Measurements from ENCODE around the gene IGSF23. TPM values are rescaled to one million over a fixed set of nuclear protein-coding genes. Genes with fewer than 3 reads are reported as not detected.

The IGSF23 gene
- total RNA-seq, 1 donor from 2014 or later = not detected

GRCh38 chr19:44575116-44575700, 38.2 kb upstream of the IGSF23 start:
- no peaks in the 10 kb centered on the region for H3K27me3 Mint-ChIP-seq (ENCODE audit: low read depth)
- H3K27ac Mint-ChIP-seq = no peak overlapping the region
- TF ChIP-seq, protein P1, sequence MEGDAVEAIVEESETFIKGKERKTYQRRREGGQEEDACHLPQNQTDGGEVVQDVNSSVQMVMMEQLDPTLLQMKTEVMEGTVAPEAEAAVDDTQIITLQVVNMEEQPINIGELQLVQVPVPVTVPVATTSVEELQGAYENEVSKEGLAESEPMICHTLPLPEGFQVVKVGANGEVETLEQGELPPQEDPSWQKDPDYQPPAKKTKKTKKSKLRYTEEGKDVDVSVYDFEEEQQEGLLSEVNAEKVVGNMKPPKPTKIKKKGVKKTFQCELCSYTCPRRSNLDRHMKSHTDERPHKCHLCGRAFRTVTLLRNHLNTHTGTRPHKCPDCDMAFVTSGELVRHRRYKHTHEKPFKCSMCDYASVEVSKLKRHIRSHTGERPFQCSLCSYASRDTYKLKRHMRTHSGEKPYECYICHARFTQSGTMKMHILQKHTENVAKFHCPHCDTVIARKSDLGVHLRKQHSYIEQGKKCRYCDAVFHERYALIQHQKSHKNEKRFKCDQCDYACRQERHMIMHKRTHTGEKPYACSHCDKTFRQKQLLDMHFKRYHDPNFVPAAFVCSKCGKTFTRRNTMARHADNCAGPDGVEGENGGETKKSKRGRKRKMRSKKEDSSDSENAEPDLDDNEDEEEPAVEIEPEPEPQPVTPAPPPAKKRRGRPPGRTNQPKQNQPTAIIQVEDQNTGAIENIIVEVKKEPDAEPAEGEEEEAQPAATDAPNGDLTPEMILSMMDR (IDR thresholded peaks at IDR 0.05; ENCODE audit: unreplicated experiment) = no peak
- H3K36me3 Mint-ChIP-seq = no peaks in the 10 kb centered on the region
- no peaks in the 10 kb centered on the region for H3K9me3 Mint-ChIP-seq
- DNase-seq (ENCODE audit: low spot score in 2 of 2, unreplicated experiment in 2 of 2) = no peak
- H3K4me3 Mint-ChIP-seq = no peak overlapping the region
- H3K4me1 Mint-ChIP-seq = peaks cover 2% of the 10 kb centered on the region

DNA sequence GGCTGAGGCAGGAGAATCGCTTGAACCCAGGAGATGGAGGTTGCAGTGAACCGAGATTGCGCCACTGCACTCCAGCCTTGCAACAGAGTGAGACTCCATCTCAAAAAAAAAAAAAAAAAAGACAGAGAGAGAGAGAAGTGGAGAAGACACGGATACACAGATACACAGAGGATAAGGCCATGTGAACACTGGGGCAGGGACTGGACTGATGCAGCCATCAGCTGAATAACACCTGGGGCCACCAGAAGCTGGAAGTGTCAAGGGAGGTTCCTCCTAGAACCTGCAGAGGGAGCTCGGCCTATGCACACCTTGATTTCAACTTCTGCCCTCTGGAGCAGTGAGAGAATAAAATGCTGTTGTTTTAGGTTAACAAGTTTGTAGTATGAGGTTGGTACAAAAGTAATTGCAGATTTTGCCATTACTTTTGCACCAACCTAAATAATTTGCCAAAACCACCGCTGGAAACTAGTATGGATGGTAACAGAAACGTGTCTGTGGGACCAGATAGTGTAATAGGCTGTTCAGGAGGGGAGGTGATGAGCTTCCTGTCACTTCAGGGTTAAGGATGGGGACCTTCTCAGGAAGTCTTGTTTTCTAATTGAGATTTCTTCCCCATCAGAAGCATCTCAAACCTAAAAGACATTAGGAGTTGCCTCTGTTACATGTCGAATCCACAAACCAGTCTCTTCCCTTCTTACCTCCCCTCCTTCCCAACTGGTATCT, 36.4 kb upstream of the IGSF23 start:
- no peaks in the 10 kb centered on the region for H3K36me3 Mint-ChIP-seq
- H3K9me3 Mint-ChIP-seq = no peaks in the 10 kb centered on the region
- no peak overlapping the region for H3K27ac Mint-ChIP-seq
- no peak overlapping the region for H3K4me3 Mint-ChIP-seq
- peaks cover 3% of the 10 kb centered on the region for H3K27me3 Mint-ChIP-seq (ENCODE audit: low read depth)
- TF ChIP-seq, protein P1 (IDR thresholded peaks at IDR 0.05; ENCODE audit: unreplicated experiment) = no peak
- H3K4me1 Mint-ChIP-seq = peaks cover 2% of the 10 kb centered on the region
- no peak for DNase-seq (ENCODE audit: low spot score in 2 of 2, unreplicated experiment in 2 of 2)

DNA sequence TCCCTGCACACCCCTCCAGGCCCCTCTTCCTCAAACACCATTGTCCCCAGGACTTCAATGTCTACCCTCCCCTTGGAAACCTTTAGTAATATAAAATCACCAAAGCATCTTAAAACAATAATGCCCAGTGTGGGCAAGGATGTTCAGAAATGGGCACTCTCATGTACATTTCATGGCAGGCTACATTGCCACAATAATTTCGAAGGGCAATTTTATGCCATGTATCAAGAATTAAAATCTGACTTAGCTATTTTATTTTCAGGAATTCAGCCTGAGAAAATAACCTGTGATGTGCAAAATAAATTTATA, 35.8 kb upstream of the IGSF23 start:
- Mint-ChIP-seq H3K9me3 (no peaks in the 10 kb centered on the region), H3K4me3 (no peak overlapping the region), H3K27ac (no peak overlapping the region), H3K27me3 (ENCODE audit: low read depth) (peaks cover 3% of the 10 kb centered on the region), H3K4me1 (peaks cover 2% of the 10 kb centered on the region), H3K36me3 (no peaks in the 10 kb centered on the region)
- no peak for DNase-seq (ENCODE audit: low spot score in 2 of 2, unreplicated experiment in 2 of 2)
- TF ChIP-seq, protein P1 (IDR thresholded peaks at IDR 0.05; ENCODE audit: unreplicated experiment) = no peak

DNA sequence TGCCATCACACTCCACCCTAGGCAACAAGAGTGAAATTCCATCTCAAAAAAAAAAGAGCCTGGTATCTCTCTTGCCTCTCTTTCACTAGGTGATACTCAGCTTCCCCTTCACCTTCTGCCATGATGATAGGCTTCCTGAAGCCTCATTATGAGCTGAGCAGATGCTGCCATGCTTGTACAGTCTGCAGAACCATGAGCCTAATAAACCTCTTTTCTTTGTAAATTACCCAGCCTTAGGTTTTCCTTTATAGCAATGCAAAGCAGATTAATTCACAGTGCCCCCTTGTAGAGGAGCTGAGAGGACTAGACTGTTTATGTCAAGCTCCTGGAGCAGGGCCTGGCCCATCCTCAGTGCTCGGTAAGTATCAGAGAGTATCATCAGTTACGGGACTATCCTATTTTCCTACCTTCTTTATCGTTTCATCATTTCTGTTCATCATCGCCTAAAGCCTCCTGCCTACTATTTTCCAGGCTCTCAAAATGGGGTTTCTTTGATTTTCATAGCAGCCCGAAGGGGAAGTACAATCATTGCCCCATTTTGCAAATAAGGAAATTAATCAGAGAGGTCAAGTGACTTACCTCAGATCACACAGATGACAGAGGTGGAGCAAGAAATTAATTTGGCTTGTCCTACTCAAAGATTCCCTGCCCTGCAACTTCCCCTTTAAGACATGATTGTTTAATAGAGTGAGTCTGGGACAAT, 33.5 kb upstream of the IGSF23 start:
- Mint-ChIP-seq H3K4me1 (no peaks in the 10 kb centered on the region), H3K36me3 (no peaks in the 10 kb centered on the region), H3K27ac (no peak overlapping the region), H3K4me3 (no peak overlapping the region), H3K27me3 (ENCODE audit: low read depth) (peaks cover 9% of the 10 kb centered on the region), H3K9me3 (no peaks in the 10 kb centered on the region)
- no peak for DNase-seq (ENCODE audit: low spot score in 2 of 2, unreplicated experiment in 2 of 2)
- TF ChIP-seq, protein P1 (IDR thresholded peaks at IDR 0.05; ENCODE audit: unreplicated experiment) = no peak

GRCh38 chr19:44580366-44580895, 32.9 kb upstream of the IGSF23 start:
- DNase-seq (ENCODE audit: low spot score in 2 of 2, unreplicated experiment in 2 of 2) = no peak
- H3K36me3 Mint-ChIP-seq = no peaks in the 10 kb centered on the region
- peaks cover 9% of the 10 kb centered on the region for H3K27me3 Mint-ChIP-seq (ENCODE audit: low read depth)
- TF ChIP-seq, protein P1 (IDR thresholded peaks at IDR 0.05; ENCODE audit: unreplicated experiment) = no peak
- no peaks in the 10 kb centered on the region for H3K4me1 Mint-ChIP-seq
- peaks cover 3% of the 10 kb centered on the region for H3K9me3 Mint-ChIP-seq
- no peak overlapping the region for H3K27ac Mint-ChIP-seq
- H3K4me3 Mint-ChIP-seq = no peak overlapping the region

All from mesothelial cell of epicardium (in vitro differentiated cells).